Mucosa of descending colon (tissue), 3 donors: ENCODE results near the gene SST. TPM values are rescaled to one million over a fixed set of nuclear protein-coding genes. Genes with fewer than 3 reads are reported as not detected.

ENCODE experiments used
- ATAC-seq: fragments of 200-7000 bp; cut with Tn5 transposase; one replicate; pipeline ENCODE4 v1.9.1; 2020; ENCODE audit warnings: mild to moderate bottlenecking, moderate library complexity
- DNase-seq, 3 donors: peaks; one replicate each; pipeline ENCODE4 v3.0.0-alpha.2; 2020
- H3K36me3 ChIP-seq: fragments of 200-600 bp; one replicate; pipeline ENCODE4 v1.8.0; 2021; ENCODE audit warnings: low read depth, mild to moderate bottlenecking
- H3K4me1 ChIP-seq: fragments of 200-600 bp; one replicate; pipeline ENCODE4 v1.8.0; 2021; ENCODE audit warnings: low read depth, mild to moderate bottlenecking
- H3K4me3 ChIP-seq: fragments of 200-600 bp; one replicate; pipeline ENCODE4 v1.8.0; 2021; ENCODE audit warnings: mild to moderate bottlenecking
- H3K9me3 ChIP-seq: fragments of 200-600 bp; one replicate; pipeline ENCODE4 v1.8.0; 2021; ENCODE audit warnings: mild to moderate bottlenecking
- CTCF ChIP-seq: fragments of 200-600 bp; IDR thresholded peaks from one replicate; pipeline ENCODE4 v1.8.0; 2022; ENCODE audit warnings: antibody characterized with exemption, mild to moderate bottlenecking
- intact Hi-C, 2 donors: fragments of 100-400 bp; cut with DNase I in 1 of 2; cut with micrococcal nuclease in 1 of 2; formaldehyde crosslinking; loops; one replicate each; pipeline versions ENCODE4 v1.11.0 to v1.11.1; 2022; cut with DNase I, micrococcal nuclease
- total RNA-seq, 3 donors: library from RNA; stranded (reverse); fragmentation: NEBNext Ultra II Directional in 2 of 3; extraction: Animal tissue kit (Norgen Biotek cat#: 25700) in 2 of 3; gene quantifications; one replicate each; pipeline versions ENCODE4 v1.2.1 to v1.2.4, GENCODE V29; 2021 to 2023
- donor health status: DM: no; HTN: no; CAD: no; lungs with moderate emphysema.
- donor health status: DM: no; HTN: no; CAD: no.
- donor health status: DM: no; HTN: yes; CAD: no.

Gene SST
- total RNA-seq, 3 donors from 2014 or later, result 7.2 to 29.5 (median 23.8) TPM

DNA sequence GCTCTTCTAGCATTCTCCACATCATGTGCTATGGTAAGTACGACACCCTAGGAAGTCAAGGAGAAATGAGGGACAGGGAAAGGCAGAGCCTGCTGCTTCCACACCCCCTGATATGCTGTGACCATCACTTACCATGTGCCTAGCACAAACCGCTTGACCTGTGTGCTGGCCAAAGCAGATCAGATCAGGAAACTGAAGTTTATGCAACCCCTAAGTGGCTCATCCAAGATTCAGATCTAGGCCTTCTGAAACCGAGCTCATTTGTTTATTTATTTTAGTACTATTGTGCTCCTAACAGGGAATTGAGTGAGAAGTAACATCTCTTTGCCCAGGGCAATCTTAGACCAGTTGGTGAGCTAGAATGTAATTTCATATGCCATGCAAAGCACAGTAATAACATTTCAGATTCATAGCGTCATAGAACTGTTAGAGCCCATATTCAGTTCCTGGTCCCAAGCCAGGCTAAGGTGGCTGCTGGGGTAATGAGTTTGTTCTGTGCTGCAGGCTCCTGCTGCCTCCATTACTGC is 32.4 kb upstream of the SST start, which contains the start of gene RTP2:
Gene RTP2, minus strand, starts transcription at position 51 of the 527 bp plus-strand sequence. CDS start 429 bp downstream, outside the sequence.
- ATAC-seq, result no peak
- Histone ChIP-seq H3K36me3 (no peaks in the 10 kb centered on the region), H3K9me3 (no peaks in the 10 kb centered on the region), H3K4me3 (no peak within 1 kb of the TSS), H3K4me1 (no peaks in the 10 kb centered on the region)
- intact Hi-C loops, result no loop called here
- TF ChIP-seq CTCF, result no peak
- DNase-seq, result no peak

GRCh38 chr3:187700249-187700648 is 30.1 kb upstream of the SST start:
- DNase-seq (no peak), ATAC-seq (no peak)
- no peak for TF ChIP-seq CTCF
- H3K36me3 ChIP-seq, result no peaks in the 10 kb centered on the region
- no peaks in the 10 kb centered on the region for H3K9me3 ChIP-seq
- intact Hi-C loops, result no loop called here
- no peaks in the 10 kb centered on the region for H3K4me1 ChIP-seq
- H3K4me3 ChIP-seq, result no peak overlapping the region

- ATAC-seq (no peak), DNase-seq (no peak)
- Histone ChIP-seq H3K9me3 (no peaks in the 10 kb centered on the region), H3K4me3 (no peak overlapping the region), H3K4me1 (no peaks in the 10 kb centered on the region), H3K36me3 (no peaks in the 10 kb centered on the region)
- no peak for TF ChIP-seq CTCF
- intact Hi-C loops, result no loop called here
Measured at GRCh38 chr3:187698499-187699399, 28.6 kb upstream of the SST start.

DNA sequence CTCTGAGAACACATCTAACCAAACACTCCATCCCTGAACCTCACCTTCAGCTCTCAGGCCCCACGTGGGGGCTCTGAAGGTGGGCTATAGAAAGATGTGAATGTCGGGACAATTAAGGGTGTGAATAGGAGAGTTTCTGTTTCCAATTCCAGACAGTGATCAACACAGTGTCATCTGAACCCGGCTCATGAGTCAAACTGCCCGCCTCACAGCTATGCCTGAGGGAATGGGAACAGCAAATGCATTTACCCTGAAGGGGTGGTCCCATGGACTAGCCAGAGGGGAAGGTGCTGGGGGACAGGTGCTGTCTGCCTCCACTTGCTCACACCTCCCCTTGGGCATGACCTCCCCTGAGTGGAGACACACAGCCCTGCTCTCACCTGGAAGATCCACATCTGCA is 25.8 kb upstream of the SST start:
- no peak for DNase-seq
- intact Hi-C loops, result no loop called here
- Histone ChIP-seq H3K4me3 (no peak overlapping the region), H3K4me1 (no peaks in the 10 kb centered on the region), H3K36me3 (no peaks in the 10 kb centered on the region), H3K9me3 (no peaks in the 10 kb centered on the region)
- ATAC-seq, result no peak
- no peak for TF ChIP-seq CTCF

DNA sequence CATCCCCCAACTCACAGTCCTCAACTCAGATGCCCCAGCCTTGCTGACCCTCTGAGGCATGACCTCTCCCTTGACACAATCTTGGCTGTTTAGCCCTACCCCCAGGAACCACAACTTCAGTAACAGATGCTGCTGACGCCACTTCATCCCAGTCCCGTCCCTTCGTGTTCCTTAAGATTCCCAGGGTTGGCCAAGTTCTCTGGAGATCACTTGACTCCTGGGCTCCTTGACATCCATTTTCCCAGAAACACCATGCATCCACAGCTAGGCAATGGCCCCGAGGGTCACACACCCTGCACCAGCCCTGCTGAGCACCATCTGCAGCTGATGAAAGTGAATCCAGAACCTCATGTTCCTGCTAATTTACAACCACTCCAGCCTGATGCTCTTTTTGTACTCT is 25.3 kb upstream of the SST start:
- Histone ChIP-seq H3K9me3 (no peaks in the 10 kb centered on the region), H3K4me1 (no peaks in the 10 kb centered on the region), H3K4me3 (no peak overlapping the region), H3K36me3 (no peaks in the 10 kb centered on the region)
- ATAC-seq (no peak), DNase-seq (no peak)
- no peak for TF ChIP-seq CTCF
- intact Hi-C loops, result no loop called here
